Pancreas (tissue), 10 donors: ENCODE data around the gene NUDT16. TPM values are rescaled to one million over a fixed set of nuclear protein-coding genes. Genes with fewer than 3 reads are reported as not detected.

ENCODE experiments used
- ATAC-seq, 4 donors: fragments of 200-7000 bp; cut with Tn5 transposase; one replicate each; pipeline versions ENCODE4 v1.8.0 to v1.9.1; 2020; ENCODE audit warnings: mild to moderate bottlenecking in 4 of 4, moderate library complexity in 4 of 4
- DNase-seq, 6 donors: peaks; one replicate each; pipeline ENCODE4 v3.0.0-alpha.2; 2020
- FAIRE-seq: peaks from 2 replicates; lab custom pipeline; 2012; peaks lifted over from hg19 to GRCh38; lab: Jason Lieb, UNC
- H3K27ac ChIP-seq, 4 donors: fragments of 200-600 bp; sonication (generic); 1 replicate in 3 of 4; 2 replicates in 1 of 4; pipeline versions ENCODE4 v1.5.0 to v1.8.0; 2020
- H3K27me3 ChIP-seq, 4 donors: fragments of 200-600 bp; one replicate each; pipeline ENCODE4 v1.8.0; 2021
- H3K36me3 ChIP-seq, 3 donors: fragments of 200-600 bp; sonication (generic) in 1 of 3; one replicate each; pipeline versions ENCODE4 v1.5.0 to v1.8.0; 2020 to 2021
- H3K4me1 ChIP-seq, 3 donors: fragments of 200-600 bp; one replicate each; pipeline ENCODE4 v1.8.0; 2021
- H3K4me3 ChIP-seq, 4 donors: fragments of 200-600 bp; sonication (generic) in 2 of 4; one replicate each; pipeline versions ENCODE4 v1.5.0 to v1.8.0; 2020 to 2021
- H3K9me3 ChIP-seq, 4 donors: fragments of 200-600 bp; one replicate each; pipeline ENCODE4 v1.8.0; 2021
- WGBS, 2 donors: extraction: QIAGEN DNeasy Blood & Tissue Kit; methylation state at CpG; one replicate each; pipeline ENCODE4 v1.1.7; 2013; 5-methylcytosine and 5-hydroxymethylcytosine counted together
- intact Hi-C, 3 donors: fragments of 100-400 bp; cut with DNase I; formaldehyde crosslinking; loops; one replicate each; pipeline versions ENCODE4 v1.11.1 to v1.14.2; 2022
- polyA plus RNA-seq, 2 donors: library from polyadenylated mRNA; stranded (reverse); fragments of 200-250 nt; gene quantifications; one replicate each; pipeline ENCODE4 v1.2.3, GENCODE V29; 2013
- total RNA-seq, 6 donors: library from RNA; stranded (reverse); fragmentation: NEBNext Ultra II Directional in 4 of 6; extraction: Animal tissue kit (Norgen Biotek cat#: 25700) in 4 of 6; gene quantifications; one replicate each; pipeline versions ENCODE4 v1.2.1 to v1.2.4, GENCODE V29; 2021 to 2023
- TF ChIP-seq, protein P1 (sequence below), 4 donors: fragments of 200-600 bp; sonication (generic) in 3 of 4; IDR thresholded peaks; one replicate each; pipeline versions ENCODE4 v1.5.0 to v1.8.0; 2021; ENCODE audit warnings: antibody characterized with exemption in 4 of 4
- donor health status: healthy with polysubstance abuse.
- donor health status: DM: no; HTN: no; CAD: no; lungs with moderate emphysema.
- donor health status: DM: no; HTN: no; CAD: no.
- donor health status: control.
- donor health status: control.
- donor health status: Bipolar disorder and iron deficiency.
- donor health status: DM: yes; HTN: yes; CAD: no.
- donor health status: DM: no; HTN: no; CAD: no.
- donor health status: DM: no; HTN: no; CAD: no.
- donor health status: DM: yes; HTN: yes; CAD: no.

Gene NUDT16
- total and polyA plus RNA-seq, 8 donors = 4.1 to 14.1 (median 9.2) TPM

DNA sequence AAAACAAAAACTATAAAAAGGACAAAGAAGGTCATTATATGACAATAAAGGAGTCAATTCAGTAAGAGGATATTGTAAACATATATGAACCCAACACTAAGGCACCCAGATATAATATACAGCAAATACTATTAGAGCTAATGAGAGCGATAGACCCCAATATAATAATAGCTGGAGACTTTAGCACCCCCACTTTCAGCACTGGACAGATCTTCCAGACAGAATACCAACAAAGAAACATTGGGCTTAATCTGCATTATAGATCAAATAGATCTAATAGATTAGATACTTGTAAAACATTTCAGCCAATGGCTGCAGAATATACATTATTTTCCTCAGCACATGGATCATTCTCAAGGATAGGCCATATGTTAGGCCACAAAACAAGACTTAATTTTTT lies 53.4 kb downstream of the NUDT16 start:
- ATAC-seq = no peak
- TF ChIP-seq, protein P1, sequence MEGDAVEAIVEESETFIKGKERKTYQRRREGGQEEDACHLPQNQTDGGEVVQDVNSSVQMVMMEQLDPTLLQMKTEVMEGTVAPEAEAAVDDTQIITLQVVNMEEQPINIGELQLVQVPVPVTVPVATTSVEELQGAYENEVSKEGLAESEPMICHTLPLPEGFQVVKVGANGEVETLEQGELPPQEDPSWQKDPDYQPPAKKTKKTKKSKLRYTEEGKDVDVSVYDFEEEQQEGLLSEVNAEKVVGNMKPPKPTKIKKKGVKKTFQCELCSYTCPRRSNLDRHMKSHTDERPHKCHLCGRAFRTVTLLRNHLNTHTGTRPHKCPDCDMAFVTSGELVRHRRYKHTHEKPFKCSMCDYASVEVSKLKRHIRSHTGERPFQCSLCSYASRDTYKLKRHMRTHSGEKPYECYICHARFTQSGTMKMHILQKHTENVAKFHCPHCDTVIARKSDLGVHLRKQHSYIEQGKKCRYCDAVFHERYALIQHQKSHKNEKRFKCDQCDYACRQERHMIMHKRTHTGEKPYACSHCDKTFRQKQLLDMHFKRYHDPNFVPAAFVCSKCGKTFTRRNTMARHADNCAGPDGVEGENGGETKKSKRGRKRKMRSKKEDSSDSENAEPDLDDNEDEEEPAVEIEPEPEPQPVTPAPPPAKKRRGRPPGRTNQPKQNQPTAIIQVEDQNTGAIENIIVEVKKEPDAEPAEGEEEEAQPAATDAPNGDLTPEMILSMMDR (IDR thresholded peaks at IDR 0.05) = no peak
- Histone ChIP-seq H3K4me3 (no peak overlapping the region), H3K27ac (no peak overlapping the region), H3K36me3 (no peaks in the 10 kb centered on the region), H3K4me1 (no peaks in the 10 kb centered on the region), H3K9me3 (no peaks in the 10 kb centered on the region), H3K27me3 (no peaks in the 10 kb centered on the region)
- no peak for DNase-seq
- WGBS, 2 donors = 92 to 93% methylated on average over 1 of the region's 1 CpG
- FAIRE-seq = no peak
- intact Hi-C loops = no loop called here

Other genes starting within 250 kb of the NUDT16 start
- gene MRPL3, start 121.2 kb downstream of the NUDT16 start, total RNA-seq = 10 to 100 TPM; 23.5 to 45.4 (median 36.7) TPM
- gene MRPL3, start 121.2 kb downstream of the NUDT16 start, polyA plus RNA-seq = 10 to 100 TPM; 34.3 to 43.7 TPM